Mesendoderm (in vitro differentiated cells): Measurements from ENCODE around the gene RHBDF1.

ENCODE experiments used
- DNase-seq: peaks from one replicate; pipeline ENCODE4 v3.0.0; 2013
- H2AK5ac ChIP-seq: 2 replicates; pipeline ENCODE4 v1.6.1; 2013; ENCODE audit warnings: low read length, inconsistent platforms
- H2BK120ac ChIP-seq: 2 replicates; pipeline ENCODE4 v1.6.1; 2013; ENCODE audit warnings: low read depth, mild to moderate bottlenecking, low read length, moderate library complexity, mixed read lengths
- H2BK15ac ChIP-seq: replicated peaks from 2 replicates; pipeline ENCODE4 v1.6.1; 2013; ENCODE audit warnings: low read depth, mild to moderate bottlenecking, moderate library complexity
- H2BK5ac ChIP-seq: 2 replicates; pipeline ENCODE4 v1.6.1; 2013; ENCODE audit warnings: low read length, inconsistent platforms
- H3K18ac ChIP-seq: 2 replicates; pipeline ENCODE4 v1.6.1; 2013; ENCODE audit warnings: mild to moderate bottlenecking, low read length, mixed read lengths
- H3K23ac ChIP-seq: one replicate; pipeline ENCODE4 v1.6.1; 2013; ENCODE audit warnings: low read length
- H3K27ac ChIP-seq: 2 replicates; pipeline ENCODE4 v1.5.1; 2013; ENCODE audit warnings: low read depth, mild to moderate bottlenecking, inconsistent platforms, low read length, moderate library complexity
- H3K27me3 ChIP-seq: 2 replicates; pipeline ENCODE4 v1.6.1; 2013; ENCODE audit warnings: low read length, control low read depth, mild to moderate bottlenecking, inconsistent platforms; ENCODE audit not compliant: insufficient read depth, poor library complexity
- H3K36me3 ChIP-seq: 2 replicates; pipeline ENCODE4 v1.6.1; 2013; ENCODE audit warnings: low read length, inconsistent platforms; ENCODE audit not compliant: control insufficient read depth, insufficient read depth
- H3K4ac ChIP-seq: one replicate; pipeline ENCODE4 v1.6.1; 2013; ENCODE audit warnings: low read depth, mild to moderate bottlenecking, low read length, moderate library complexity
- H3K4me1 ChIP-seq: 2 replicates; pipeline ENCODE4 v1.6.1; 2013; ENCODE audit warnings: low read depth, low read length, inconsistent platforms; ENCODE audit not compliant: control insufficient read depth
- H3K4me2 ChIP-seq: 2 replicates; pipeline ENCODE4 v1.6.1; 2013; ENCODE audit warnings: low read length
- H3K4me3 ChIP-seq: 2 replicates; pipeline ENCODE4 v1.5.1; 2013; ENCODE audit warnings: mild to moderate bottlenecking, low read length
- H3K56ac ChIP-seq: one replicate; pipeline ENCODE4 v1.6.1; 2013; ENCODE audit warnings: low read length
- H3K79me1 ChIP-seq: 2 replicates; pipeline ENCODE4 v1.6.1; 2013; ENCODE audit warnings: low read length, inconsistent platforms
- H3K79me2 ChIP-seq: 2 replicates; pipeline ENCODE4 v1.6.1; 2013; ENCODE audit warnings: mild to moderate bottlenecking, low read length; ENCODE audit not compliant: control insufficient read depth, insufficient read depth
- H3K9ac ChIP-seq: 2 replicates; pipeline ENCODE4 v1.6.1; 2013; ENCODE audit warnings: low read length, inconsistent platforms
- H4K5ac ChIP-seq: one replicate; pipeline ENCODE4 v1.6.1; 2013; ENCODE audit warnings: low read length
- H4K8ac ChIP-seq: one replicate; pipeline ENCODE4 v1.6.1; 2013; ENCODE audit warnings: low read depth, mild to moderate bottlenecking, control low read depth, low read length, moderate library complexity
- WGBS: extraction: QIAGEN DNeasy Blood & Tissue Kit; methylation state at CpG from one replicate; pipeline ENCODE4 v1.1.7; 2013; ENCODE audit warnings: low lambda C conversion rate, missing lambda C conversion rate; ENCODE audit not compliant: insufficient coverage; ENCODE audit errors: extremely low coverage; 5-methylcytosine and 5-hydroxymethylcytosine counted together

RHBDF1 gene

GRCh38 chr16:84718-85406 is 12.4 kb upstream of the RHBDF1 start:
- Histone ChIP-seq H3K4me2 (no peak overlapping the region), H2BK120ac (no peak overlapping the region), H3K4me1 (no peaks in the 10 kb centered on the region), H2BK15ac (no peak overlapping the region), H3K18ac (no peak overlapping the region), H4K8ac (no peak overlapping the region), H2AK5ac (no peak overlapping the region), H4K5ac (no peak overlapping the region), H3K4me3 (no peak overlapping the region), H3K4ac (no peak overlapping the region), H3K9ac (no peak overlapping the region), H3K23ac (no peak overlapping the region), H2BK5ac (no peak overlapping the region), H3K36me3 (peaks cover 4% of the 10 kb centered on the region), H3K27ac (no peak overlapping the region), H3K79me2 (no peaks in the 10 kb centered on the region), H3K56ac (no peak overlapping the region), H3K27me3 (no peaks in the 10 kb centered on the region), H3K79me1 (no peaks in the 10 kb centered on the region)
- DNase-seq: no peak
- no CpG with 5 or more reads among the region's 7 CpGs for WGBS

GRCh38 chr16:83781-84615 is 11.6 kb upstream of the RHBDF1 start:
- Histone ChIP-seq H3K4ac (no peak overlapping the region), H3K27ac (no peak overlapping the region), H3K56ac (no peak overlapping the region), H2AK5ac (no peak overlapping the region), H3K4me1 (no peaks in the 10 kb centered on the region), H2BK120ac (no peak overlapping the region), H3K4me3 (no peak overlapping the region), H3K9ac (no peak overlapping the region), H3K27me3 (no peaks in the 10 kb centered on the region), H3K79me1 (peaks cover 3% of the 10 kb centered on the region), H3K18ac (no peak overlapping the region), H2BK5ac (no peak overlapping the region), H3K36me3 (peaks cover 7% of the 10 kb centered on the region), H2BK15ac (no peak overlapping the region), H3K4me2 (no peak overlapping the region), H4K5ac (no peak overlapping the region), H3K79me2 (no peaks in the 10 kb centered on the region), H3K23ac (no peak overlapping the region), H4K8ac (no peak overlapping the region)
- no CpG with 5 or more reads among the region's 21 CpGs for WGBS
- no peak for DNase-seq

DNA sequence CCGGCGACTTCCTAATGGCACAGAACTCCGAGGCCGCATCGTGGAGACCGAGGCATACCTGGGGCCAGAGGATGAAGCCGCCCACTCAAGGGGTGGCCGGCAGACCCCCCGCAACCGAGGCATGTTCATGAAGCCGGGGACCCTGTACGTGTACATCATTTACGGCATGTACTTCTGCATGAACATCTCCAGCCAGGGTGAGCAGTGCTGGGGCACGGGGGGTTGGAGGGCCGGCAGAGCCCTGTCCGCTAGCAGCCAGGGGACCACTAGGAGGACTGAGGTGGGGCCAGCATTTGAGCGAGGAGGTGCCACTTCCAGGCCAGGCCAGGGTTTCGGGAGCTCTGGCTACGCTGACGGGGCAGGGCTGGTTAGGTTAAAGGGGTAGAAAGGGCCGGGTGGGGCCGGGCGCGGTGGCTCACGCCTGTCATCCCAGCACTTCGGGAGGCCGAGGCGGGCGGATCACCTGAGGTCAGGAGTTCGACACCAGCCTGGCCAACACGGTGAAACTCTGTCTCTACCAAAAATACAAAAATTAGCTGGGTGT is 10.7 kb upstream of the RHBDF1 start:
- peaks cover 6% of the 10 kb centered on the region for H3K79me1 ChIP-seq
- DNase-seq: no peak
- H2BK5ac ChIP-seq: no peak overlapping the region
- H3K79me2 ChIP-seq: no peaks in the 10 kb centered on the region
- no peak overlapping the region for H2AK5ac ChIP-seq
- no peak overlapping the region for H2BK120ac ChIP-seq
- H3K27me3 ChIP-seq: no peaks in the 10 kb centered on the region
- H3K4me1 ChIP-seq: no peaks in the 10 kb centered on the region
- no peak overlapping the region for H4K5ac ChIP-seq
- no peak overlapping the region for H3K18ac ChIP-seq
- H3K36me3 ChIP-seq: peaks cover 7% of the 10 kb centered on the region
- no CpG with 5 or more reads among the region's 31 CpGs for WGBS
- no peak overlapping the region for H3K4ac ChIP-seq
- H3K9ac ChIP-seq: no peak overlapping the region
- no peak overlapping the region for H2BK15ac ChIP-seq
- no peak overlapping the region for H3K27ac ChIP-seq
- no peak overlapping the region for H3K23ac ChIP-seq
- H3K56ac ChIP-seq: no peak overlapping the region
- no peak overlapping the region for H3K4me2 ChIP-seq
- no peak overlapping the region for H3K4me3 ChIP-seq
- no peak overlapping the region for H4K8ac ChIP-seq

DNA sequence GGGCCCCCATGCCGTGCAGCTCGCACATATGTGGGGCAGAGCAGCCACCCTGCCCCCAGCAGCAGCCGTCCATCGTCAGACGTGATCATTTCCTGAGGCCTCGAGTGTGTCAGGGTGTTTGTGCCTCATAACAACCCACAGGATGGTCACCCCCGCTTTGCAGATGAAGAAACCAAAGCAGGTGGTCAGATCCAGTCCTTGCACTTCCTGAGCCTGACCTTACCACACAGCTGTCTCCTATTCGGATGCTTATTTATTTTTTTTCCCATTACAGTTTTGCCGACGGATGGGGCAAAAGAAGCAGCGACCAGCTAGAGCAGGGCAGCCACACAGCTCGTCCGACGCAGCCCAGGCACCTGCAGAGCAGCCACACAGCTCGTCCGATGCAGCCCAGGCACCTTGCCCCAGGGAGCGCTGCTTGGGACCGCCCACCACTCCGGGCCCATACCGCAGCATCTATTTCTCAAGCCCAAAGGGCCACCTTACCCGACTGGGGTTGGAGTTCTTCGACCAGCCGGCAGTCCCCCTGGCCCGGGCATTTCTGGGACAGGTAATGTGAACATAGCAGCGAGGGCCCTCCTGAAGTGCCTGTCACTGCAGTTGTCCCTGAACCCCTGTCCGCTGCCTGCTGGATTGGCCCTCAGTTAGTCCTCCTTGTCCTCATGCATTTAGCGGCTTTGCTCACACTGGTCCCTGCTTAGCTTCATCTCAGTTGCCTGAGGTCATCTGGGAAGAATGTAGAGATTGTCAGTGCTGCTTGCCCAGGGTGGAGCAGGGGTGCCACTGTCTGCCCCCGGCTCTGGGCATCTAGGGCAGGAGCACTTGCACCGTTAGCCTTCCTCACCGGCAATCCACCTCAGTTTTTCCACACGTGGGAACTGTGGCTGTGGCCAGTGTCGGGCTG is 7.0 kb upstream of the RHBDF1 start:
- peak overlapping the region; percentile 92 for H3K23ac ChIP-seq
- H2BK15ac ChIP-seq: no peak overlapping the region
- H4K8ac ChIP-seq: no peak overlapping the region
- no CpG with 5 or more reads among the region's 32 CpGs for WGBS
- H3K27ac ChIP-seq: no peak overlapping the region
- peaks cover 6% of the 10 kb centered on the region for H3K79me1 ChIP-seq
- H3K18ac ChIP-seq: no peak overlapping the region
- no peak overlapping the region for H2BK120ac ChIP-seq
- H3K36me3 ChIP-seq: peaks cover 4% of the 10 kb centered on the region
- peak; percentile 36 for DNase-seq
- no peak overlapping the region for H3K4me2 ChIP-seq
- H2AK5ac ChIP-seq: no peak overlapping the region
- peak overlapping the region; percentile 98 for H3K56ac ChIP-seq
- H3K79me2 ChIP-seq: no peaks in the 10 kb centered on the region
- H3K4me1 ChIP-seq: peaks cover 22% of the 10 kb centered on the region
- no peaks in the 10 kb centered on the region for H3K27me3 ChIP-seq
- no peak overlapping the region for H2BK5ac ChIP-seq
- H3K4ac ChIP-seq: no peak overlapping the region
- H3K9ac ChIP-seq: peak overlapping the region; percentile 99
- H4K5ac ChIP-seq: no peak overlapping the region
- no peak overlapping the region for H3K4me3 ChIP-seq

- DNase-seq: no peak
- no peaks in the 10 kb centered on the region for H3K79me2 ChIP-seq
- peak overlapping the region; percentile 99 for H3K9ac ChIP-seq
- peaks cover 4% of the 10 kb centered on the region for H3K36me3 ChIP-seq
- WGBS: no CpG with 5 or more reads among the region's 36 CpGs
- H3K4me1 ChIP-seq: peaks cover 30% of the 10 kb centered on the region
- H3K23ac ChIP-seq: peak overlapping the region; percentile 92
- no peak overlapping the region for H2AK5ac ChIP-seq
- H3K27ac ChIP-seq: peak overlapping the region; percentile 14
- peaks cover 6% of the 10 kb centered on the region for H3K79me1 ChIP-seq
- H2BK15ac ChIP-seq: no peak overlapping the region
- peak overlapping the region; percentile 63 for H2BK120ac ChIP-seq
- no peaks in the 10 kb centered on the region for H3K27me3 ChIP-seq
- no peak overlapping the region for H4K5ac ChIP-seq
- peak overlapping the region; percentile 98 for H3K56ac ChIP-seq
- H2BK5ac ChIP-seq: peak overlapping the region; percentile 63
- peak overlapping the region; percentile 79 for H3K4me3 ChIP-seq
- peak overlapping the region; percentile 89 for H3K4ac ChIP-seq
- H4K8ac ChIP-seq: no peak overlapping the region
- H3K18ac ChIP-seq: peak overlapping the region; percentile 83
- H3K4me2 ChIP-seq: peak overlapping the region; percentile 85
Observed at GRCh38 chr16:78444-79150, 6.2 kb upstream of the RHBDF1 start.
